BJ (cell line): ENCODE data around the gene LIPA. TPM values are rescaled to one million over a fixed set of nuclear protein-coding genes. Genes with fewer than 3 reads are reported as not detected.
"Not testable (repeated sequence)": the region's sequence is repeated elsewhere in the genome, so short reads cannot be mapped to it uniquely, and the experiment has no call there.

ENCODE experiments used
- CTCF ChIA-PET: fragments of 350-600 bp; formaldehyde crosslinking; extraction: SDS; loops from one replicate; lab custom pipeline; 2021; ENCODE audit warnings: antibody characterized with exemption, inconsistent platforms; lab: Yijun Ruan, JAX
- POLR2A ChIA-PET: fragments of 300-600 bp; sonication (Branson Sonifier 250); formaldehyde crosslinking; extraction: SDS; loops from one replicate; lab custom pipeline; 2021; ENCODE audit warnings: antibody characterized with exemption; lab: Charles Lee
- DNase-seq: peaks from one replicate; pipeline ENCODE4 v3.0.0-alpha.2; 2011; ENCODE audit warnings: low read depth
- H3K27me3 ChIP-seq: 2 replicates; pipeline ENCODE4 v1.6.0; 2011; ENCODE audit warnings: low read length; ENCODE audit not compliant: control insufficient read depth, insufficient read depth
- H3K36me3 ChIP-seq: 2 replicates; pipeline ENCODE4 v1.5.1; 2011; ENCODE audit warnings: low read length; ENCODE audit not compliant: control insufficient read depth, insufficient read depth
- H3K4me3 ChIP-seq: 2 replicates; pipeline ENCODE4 v1.5.1; 2011; ENCODE audit warnings: low read depth, mild to moderate bottlenecking, control low read depth, low read length
- CTCF ChIP-seq: IDR thresholded peaks from 2 replicates; pipeline ENCODE4 v1.5.1; 2011; ENCODE audit warnings: low read depth, mild to moderate bottlenecking, control low read depth, inconsistent platforms, low read length, moderate library complexity; ENCODE audit not compliant: insufficient read depth
- polyA plus RNA-seq: library from polyadenylated mRNA; depleted of rRNA; stranded (reverse); fragments of >200 nt; gene quantifications from 2 replicates; pipeline ENCODE4 v1.2.3, GENCODE V29; 2011

Gene LIPA
- polyA plus RNA-seq, 1 experiment, result 80.3 TPM

- ChIA-PET CTCF (interaction anchor here (0.7 to 1.8 kb wide), 4 partner anchors 11 to 173 kb away, joined by 3 to 4 read pairs (median 4); no protein-coding TSS in a partner anchor), POLR2A (interaction anchor here (0.5 to 1.0 kb wide), 2 partner anchors 44 to 46 kb away, joined by 3 to 4 read pairs; no protein-coding TSS in a partner anchor)
- Histone ChIP-seq H3K27me3 (peaks cover 4% of the 10 kb centered on the region), H3K36me3 (no peaks in the 10 kb centered on the region), H3K4me3 (no peak overlapping the region)
- no peak for TF ChIP-seq CTCF
- no peak for DNase-seq
Observed at GRCh38 chr10:89202033-89202425, 49.5 kb downstream of the LIPA start.

- ChIA-PET POLR2A (interaction anchor here (0.5 to 1.0 kb wide), 2 partner anchors 43 to 45 kb away, joined by 3 to 4 read pairs; no protein-coding TSS in a partner anchor), CTCF (interaction anchor here (0.7 to 1.8 kb wide), 4 partner anchors 12 to 172 kb away, joined by 3 to 4 read pairs (median 4); no protein-coding TSS in a partner anchor)
- H3K4me3 ChIP-seq, result no peak overlapping the region
- no peak for TF ChIP-seq CTCF
- no peak for DNase-seq
- H3K36me3 ChIP-seq, result no peaks in the 10 kb centered on the region
- peaks cover 2% of the 10 kb centered on the region for H3K27me3 ChIP-seq
Observed at GRCh38 chr10:89201345-89202032, 50.1 kb downstream of the LIPA start.

GRCh38 chr10:89197473-89197872 lies 54.1 kb downstream of the LIPA start:
- POLR2A ChIA-PET, result interaction anchor here (0.6 kb wide), 1 partner anchor 13 kb away, joined by 3 read pairs; no protein-coding TSS in a partner anchor
- no peak for DNase-seq

GRCh38 chr10:89191301-89191700 lies 60.3 kb downstream of the LIPA start:
- POLR2A ChIA-PET, H3K27me3 ChIP-seq, H3K36me3 ChIP-seq, H3K4me3 ChIP-seq, DNase-seq: not testable (repeated sequence)
- CTCF ChIA-PET, result interaction anchor here (0.8 kb wide), 1 partner anchor 15 kb away, joined by 3 read pairs; no protein-coding TSS in a partner anchor

More at GRCh38 chr10:89197473-89197872, 54.1 kb downstream of the LIPA start:
- CTCF ChIA-PET, result interaction anchor here (0.9 kb wide), 1 partner anchor 21 kb away, joined by 3 read pairs; no protein-coding TSS in a partner anchor
- H3K36me3 ChIP-seq, result no peaks in the 10 kb centered on the region
- no peak for TF ChIP-seq CTCF
- H3K4me3 ChIP-seq, result no peak overlapping the region
- no peaks in the 10 kb centered on the region for H3K27me3 ChIP-seq

DNA sequence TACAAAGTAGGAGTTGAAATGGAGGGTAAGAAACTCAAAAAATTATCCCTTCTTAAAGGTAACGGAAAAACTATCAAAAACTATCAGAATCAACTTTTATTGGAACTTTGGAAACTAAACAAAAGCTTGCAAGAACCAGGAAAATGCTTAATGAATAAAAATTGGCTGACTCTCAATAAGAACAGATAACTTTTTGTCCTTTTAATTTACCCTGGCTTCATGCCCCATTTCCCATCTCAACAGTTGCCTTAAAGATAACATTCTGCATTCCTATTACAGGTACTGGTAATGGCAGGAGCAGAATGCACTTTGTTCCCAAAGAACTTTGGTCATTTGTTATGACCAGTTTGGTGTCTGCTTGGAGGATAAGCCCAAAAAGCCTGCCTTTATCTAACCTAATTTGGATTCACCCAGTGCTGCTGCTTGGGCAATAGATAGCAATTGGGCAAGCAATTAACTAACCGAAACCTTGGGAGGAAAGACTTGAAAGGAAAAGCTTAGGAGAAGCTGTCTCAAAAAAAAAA lies 62.3 kb downstream of the LIPA start:
- peaks cover 3% of the 10 kb centered on the region; the same call in 1 of the 2 replicates for H3K27me3 ChIP-seq
- H3K4me3 ChIP-seq, result no peak overlapping the region
- TF ChIP-seq CTCF, result no peak
- POLR2A ChIA-PET, result no interaction called here
- no peaks in the 10 kb centered on the region for H3K36me3 ChIP-seq
- DNase-seq, result no peak
- CTCF ChIA-PET, result interaction anchor here (0.6 kb wide), 1 partner anchor 11 kb away, joined by 3 read pairs; no protein-coding TSS in a partner anchor
